OCI-LY3 (cell line): ENCODE data around the gene PPP6R3.

Experiments used
- H2AFZ ChIP-seq: fragments of 200-600, 300-600 bp; shearing (Covaris generic); 2 replicates; pipeline ENCODE4 v1.6.0; 2014; ENCODE audit warnings: antibody characterized with exemption, low read depth, low read length
- H3K27ac ChIP-seq: fragments of 200-600, 300-600 bp; sonication (generic); 2 replicates; pipeline ENCODE4 v1.5.1; 2014; ENCODE audit warnings: mild to moderate bottlenecking, low read length, moderate library complexity, mixed read lengths
- H3K27me3 ChIP-seq: fragments of 200-600, 300-600 bp; sonication (generic); 2 replicates; pipeline ENCODE4 v1.6.1; 2014; ENCODE audit warnings: low read depth, low read length, mixed read lengths
- H3K36me3 ChIP-seq: fragments of 200-600, 300-600 bp; sonication (generic); replicated peaks from 2 replicates; pipeline ENCODE3; 2014; ENCODE audit warnings: low read depth, low read length, mixed read lengths
- H3K4me1 ChIP-seq: fragments of 300-600, 200-600 bp; sonication (generic); 2 replicates; pipeline ENCODE4 v1.6.1; 2014; ENCODE audit warnings: low read length, mixed read lengths
- H3K4me2 ChIP-seq: fragments of 200-600, 300-600 bp; sonication (generic); 2 replicates; pipeline ENCODE4 v1.6.1; 2014; ENCODE audit warnings: low read length, mixed read lengths
- H3K4me3 ChIP-seq: fragments of 300-600, 200-600 bp; sonication (generic); 2 replicates; pipeline ENCODE4 v1.5.1; 2014; ENCODE audit warnings: antibody characterized with exemption, mild to moderate bottlenecking, low read length, moderate library complexity
- H3K79me2 ChIP-seq: fragments of 300-600, 200-600 bp; shearing (Covaris generic); 2 replicates; pipeline ENCODE4 v1.6.1; 2014; ENCODE audit warnings: mild to moderate bottlenecking, low read length, mixed read lengths
- H3K9ac ChIP-seq: fragments of 300-600, 200-600 bp; shearing (Covaris generic); 2 replicates; pipeline ENCODE4 v1.6.0; 2014; ENCODE audit warnings: mild to moderate bottlenecking, low read length, moderate library complexity
- H3K9me3 ChIP-seq: fragments of 200-600, 300-600 bp; shearing (Covaris generic); 2 replicates; pipeline ENCODE4 v1.6.1; 2014; ENCODE audit warnings: low read length, mixed read lengths; ENCODE audit not compliant: insufficient read depth
- H4K20me1 ChIP-seq: fragments of 200-600, 300-600 bp; sonication (generic); 2 replicates; pipeline ENCODE4 v1.6.1; 2016; ENCODE audit warnings: low read length, mixed read lengths; ENCODE audit not compliant: insufficient read depth
- EZH2phosphoT487 ChIP-seq: fragments of 200-600 bp; shearing (Covaris generic); IDR thresholded peaks from 2 replicates; pipeline ENCODE4 v1.6.1; 2018; ENCODE audit warnings: antibody characterized with exemption, mixed run types, low read depth
- TF ChIP-seq, protein P1 (sequence below): fragments of 200-600, 300-600 bp; sonication (generic); IDR thresholded peaks from 2 replicates; pipeline ENCODE4 v1.5.1; 2014; ENCODE audit warnings: antibody characterized with exemption, low read length, low read depth

PPP6R3 gene

GRCh38 chr11:68541116-68541515, 80.6 kb downstream of the PPP6R3 start:
- H3K27ac ChIP-seq = no peak overlapping the region
- H3K27me3 ChIP-seq = no peaks in the 10 kb centered on the region
- H3K4me2 ChIP-seq = no peak overlapping the region
- no peak overlapping the region for H2AFZ ChIP-seq
- H4K20me1 ChIP-seq = peaks cover 66% of the 10 kb centered on the region
- no peak overlapping the region for H3K9ac ChIP-seq
- H3K4me1 ChIP-seq = peaks cover 15% of the 10 kb centered on the region
- peaks cover 71% of the 10 kb centered on the region for H3K36me3 ChIP-seq
- H3K9me3 ChIP-seq = no peaks in the 10 kb centered on the region
- no peak overlapping the region for H3K4me3 ChIP-seq
- TF ChIP-seq, protein P1, sequence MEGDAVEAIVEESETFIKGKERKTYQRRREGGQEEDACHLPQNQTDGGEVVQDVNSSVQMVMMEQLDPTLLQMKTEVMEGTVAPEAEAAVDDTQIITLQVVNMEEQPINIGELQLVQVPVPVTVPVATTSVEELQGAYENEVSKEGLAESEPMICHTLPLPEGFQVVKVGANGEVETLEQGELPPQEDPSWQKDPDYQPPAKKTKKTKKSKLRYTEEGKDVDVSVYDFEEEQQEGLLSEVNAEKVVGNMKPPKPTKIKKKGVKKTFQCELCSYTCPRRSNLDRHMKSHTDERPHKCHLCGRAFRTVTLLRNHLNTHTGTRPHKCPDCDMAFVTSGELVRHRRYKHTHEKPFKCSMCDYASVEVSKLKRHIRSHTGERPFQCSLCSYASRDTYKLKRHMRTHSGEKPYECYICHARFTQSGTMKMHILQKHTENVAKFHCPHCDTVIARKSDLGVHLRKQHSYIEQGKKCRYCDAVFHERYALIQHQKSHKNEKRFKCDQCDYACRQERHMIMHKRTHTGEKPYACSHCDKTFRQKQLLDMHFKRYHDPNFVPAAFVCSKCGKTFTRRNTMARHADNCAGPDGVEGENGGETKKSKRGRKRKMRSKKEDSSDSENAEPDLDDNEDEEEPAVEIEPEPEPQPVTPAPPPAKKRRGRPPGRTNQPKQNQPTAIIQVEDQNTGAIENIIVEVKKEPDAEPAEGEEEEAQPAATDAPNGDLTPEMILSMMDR = no peak
- TF ChIP-seq EZH2phosphoT487 = no peak
- peaks cover 60% of the 10 kb centered on the region for H3K79me2 ChIP-seq

DNA sequence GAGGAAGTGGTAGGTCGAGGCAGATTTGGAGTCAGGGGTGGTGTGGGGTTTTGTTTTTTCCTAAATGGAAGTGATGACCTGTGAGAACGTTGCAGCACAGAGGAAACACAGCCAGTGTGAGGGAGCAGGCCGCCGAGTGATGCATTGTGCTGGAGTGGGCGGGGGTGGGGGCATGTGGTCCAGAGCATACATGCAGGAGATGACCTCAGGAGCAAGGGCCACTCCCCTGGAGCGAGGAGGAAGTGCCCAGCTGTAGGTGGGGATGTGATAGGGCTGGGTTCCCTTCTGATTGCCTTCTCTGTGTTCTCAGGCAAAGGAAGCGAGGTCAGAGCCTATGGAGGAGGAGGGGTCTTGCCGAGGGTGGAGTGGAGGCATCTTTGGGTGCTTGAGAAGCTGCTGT, 81.4 kb downstream of the PPP6R3 start:
- Histone ChIP-seq H3K4me2 (no peak overlapping the region), H4K20me1 (peaks cover 64% of the 10 kb centered on the region), H2AFZ (no peak overlapping the region), H3K9me3 (no peaks in the 10 kb centered on the region), H3K27me3 (no peaks in the 10 kb centered on the region), H3K9ac (no peak overlapping the region), H3K4me1 (peaks cover 15% of the 10 kb centered on the region), H3K79me2 (peaks cover 55% of the 10 kb centered on the region), H3K27ac (no peak overlapping the region), H3K36me3 (peaks cover 74% of the 10 kb centered on the region), H3K4me3 (no peak overlapping the region)
- TF ChIP-seq EZH2phosphoT487 = no peak
- TF ChIP-seq, protein P1 = no peak

DNA sequence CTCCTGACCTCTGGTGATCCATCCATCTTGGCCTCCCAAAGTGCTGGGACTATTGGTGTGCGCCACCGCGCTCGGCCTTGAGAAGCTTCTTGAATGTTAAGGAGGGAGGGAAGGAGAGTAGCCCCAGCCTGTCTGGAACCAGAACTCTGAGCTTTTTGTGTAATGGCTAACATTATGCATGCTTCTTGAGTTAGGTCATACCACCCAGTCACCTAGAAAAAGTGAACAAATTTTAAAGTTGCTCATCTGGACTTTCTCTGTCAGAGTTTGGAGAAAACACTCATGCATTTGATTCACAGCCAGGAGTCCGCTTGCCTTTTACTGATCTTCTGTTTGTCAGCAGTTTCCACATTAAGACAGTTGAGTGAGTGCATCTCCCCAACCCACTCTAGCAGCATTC, 82.1 kb downstream of the PPP6R3 start:
- no peak overlapping the region for H3K4me3 ChIP-seq
- no peak overlapping the region for H3K27ac ChIP-seq
- no peaks in the 10 kb centered on the region for H3K27me3 ChIP-seq
- H2AFZ ChIP-seq = no peak overlapping the region
- H3K4me2 ChIP-seq = no peak overlapping the region
- peaks cover 57% of the 10 kb centered on the region for H3K79me2 ChIP-seq
- H3K36me3 ChIP-seq = peaks cover 77% of the 10 kb centered on the region
- H3K4me1 ChIP-seq = peaks cover 15% of the 10 kb centered on the region
- TF ChIP-seq, protein P1 = no peak
- no peak for TF ChIP-seq EZH2phosphoT487
- H4K20me1 ChIP-seq = peaks cover 68% of the 10 kb centered on the region
- no peak overlapping the region for H3K9ac ChIP-seq
- H3K9me3 ChIP-seq = no peaks in the 10 kb centered on the region

GRCh38 chr11:68543594-68543993, 83.0 kb downstream of the PPP6R3 start:
- no peak overlapping the region for H3K4me3 ChIP-seq
- no peak overlapping the region for H3K27ac ChIP-seq
- no peaks in the 10 kb centered on the region for H3K9me3 ChIP-seq
- H4K20me1 ChIP-seq = peaks cover 68% of the 10 kb centered on the region
- H3K36me3 ChIP-seq = peaks cover 74% of the 10 kb centered on the region
- H3K79me2 ChIP-seq = peaks cover 56% of the 10 kb centered on the region
- no peak overlapping the region for H3K4me2 ChIP-seq
- H3K9ac ChIP-seq = no peak overlapping the region
- H3K27me3 ChIP-seq = no peaks in the 10 kb centered on the region
- H2AFZ ChIP-seq = no peak overlapping the region
- peaks cover 13% of the 10 kb centered on the region for H3K4me1 ChIP-seq
- no peak for TF ChIP-seq EZH2phosphoT487
- TF ChIP-seq, protein P1 = no peak
